22Rv1 (cell line): ENCODE data around the gene RGS21.

Experiments
- ZFX ChIP-seq: fragments of 450-650 bp; IDR thresholded peaks from 2 replicates; pipeline ENCODE4 v1.6.1; 2017; ENCODE audit warnings: antibody characterized with exemption, borderline replicate concordance
- TF ChIP-seq, protein P1 (sequence below): fragments of 450-650 bp; IDR thresholded peaks from 2 replicates; pipeline ENCODE4 v1.5.1; 2017; ENCODE audit warnings: mild to moderate bottlenecking

DNA sequence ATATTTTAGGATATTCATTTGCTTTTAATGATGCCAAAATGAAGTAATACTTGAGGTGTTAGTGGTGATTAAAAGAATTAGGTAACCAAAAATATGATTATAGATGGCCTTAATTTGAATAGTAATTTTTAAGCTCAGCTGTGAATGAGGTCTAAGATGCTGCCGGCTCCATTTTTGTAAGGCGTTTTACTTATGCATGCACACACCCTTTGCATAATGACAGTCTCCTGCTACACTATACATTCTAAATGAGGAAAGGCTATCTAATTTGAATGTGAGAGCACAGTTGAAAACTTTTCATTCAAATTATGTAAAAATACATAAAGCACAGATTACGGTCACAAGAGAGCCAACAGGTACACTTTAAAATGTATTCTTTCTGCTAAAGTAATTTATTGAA, 41.6 kb downstream of the RGS21 start:
- TF ChIP-seq, protein P1, sequence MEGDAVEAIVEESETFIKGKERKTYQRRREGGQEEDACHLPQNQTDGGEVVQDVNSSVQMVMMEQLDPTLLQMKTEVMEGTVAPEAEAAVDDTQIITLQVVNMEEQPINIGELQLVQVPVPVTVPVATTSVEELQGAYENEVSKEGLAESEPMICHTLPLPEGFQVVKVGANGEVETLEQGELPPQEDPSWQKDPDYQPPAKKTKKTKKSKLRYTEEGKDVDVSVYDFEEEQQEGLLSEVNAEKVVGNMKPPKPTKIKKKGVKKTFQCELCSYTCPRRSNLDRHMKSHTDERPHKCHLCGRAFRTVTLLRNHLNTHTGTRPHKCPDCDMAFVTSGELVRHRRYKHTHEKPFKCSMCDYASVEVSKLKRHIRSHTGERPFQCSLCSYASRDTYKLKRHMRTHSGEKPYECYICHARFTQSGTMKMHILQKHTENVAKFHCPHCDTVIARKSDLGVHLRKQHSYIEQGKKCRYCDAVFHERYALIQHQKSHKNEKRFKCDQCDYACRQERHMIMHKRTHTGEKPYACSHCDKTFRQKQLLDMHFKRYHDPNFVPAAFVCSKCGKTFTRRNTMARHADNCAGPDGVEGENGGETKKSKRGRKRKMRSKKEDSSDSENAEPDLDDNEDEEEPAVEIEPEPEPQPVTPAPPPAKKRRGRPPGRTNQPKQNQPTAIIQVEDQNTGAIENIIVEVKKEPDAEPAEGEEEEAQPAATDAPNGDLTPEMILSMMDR = no peak
- TF ChIP-seq ZFX = no peak
